Stimulated activated CD4-positive, alpha-beta T cell treated with anti-CD3 and anti-CD28 coated beads, Interleukin-1b, Interleukin-23, amount 100 ng/mL, for 48 hours (primary cell): ENCODE results near the gene RBFOX2.

Experiments
- DNase-seq: peaks from one replicate; pipeline ENCODE4 v3.0.0-alpha.2; 2020

The RBFOX2 gene

GRCh38 chr22:35854334-35854733 lies 174.3 kb downstream of the RBFOX2 start:
- DNase-seq = no peak

- no peak for DNase-seq
Observed at GRCh38 chr22:35852076-35852475, 176.5 kb downstream of the RBFOX2 start.

GRCh38 chr22:35850831-35851230 lies 177.8 kb downstream of the RBFOX2 start:
- DNase-seq = no peak

GRCh38 chr22:35846804-35847203 lies 181.8 kb downstream of the RBFOX2 start:
- no peak for DNase-seq

GRCh38 chr22:35844886-35845285 lies 183.7 kb downstream of the RBFOX2 start:
- DNase-seq = no peak

- DNase-seq = no peak
Observed at GRCh38 chr22:35842954-35843353, 185.7 kb downstream of the RBFOX2 start.

GRCh38 chr22:35842519-35842913 lies 186.1 kb downstream of the RBFOX2 start:
- no peak for DNase-seq

GRCh38 chr22:35841907-35842518 lies 186.6 kb downstream of the RBFOX2 start:
- no peak for DNase-seq

GRCh38 chr22:35840302-35840739 lies 188.3 kb downstream of the RBFOX2 start:
- DNase-seq = no peak

GRCh38 chr22:35839841-35840301 lies 188.8 kb downstream of the RBFOX2 start:
- no peak for DNase-seq

GRCh38 chr22:35838855-35839576 lies 189.6 kb downstream of the RBFOX2 start:
- no peak for DNase-seq

GRCh38 chr22:35837101-35837727 lies 191.4 kb downstream of the RBFOX2 start:
- DNase-seq = no peak

GRCh38 chr22:35835998-35836691 lies 192.5 kb downstream of the RBFOX2 start:
- no peak for DNase-seq

- DNase-seq = no peak
Observed at GRCh38 chr22:35835267-35835997, 193.2 kb downstream of the RBFOX2 start.

- no peak for DNase-seq
Observed at GRCh38 chr22:35834061-35834460, 194.6 kb downstream of the RBFOX2 start.

- DNase-seq = no peak
Observed at GRCh38 chr22:35830305-35830704, 198.3 kb downstream of the RBFOX2 start.

GRCh38 chr22:35824256-35824655 lies 204.4 kb downstream of the RBFOX2 start:
- no peak for DNase-seq

- no peak for DNase-seq
Observed at GRCh38 chr22:35821654-35822053, 207.0 kb downstream of the RBFOX2 start.

- no peak for DNase-seq
Observed at GRCh38 chr22:35819421-35819820, 209.2 kb downstream of the RBFOX2 start.

- no peak for DNase-seq
Observed at GRCh38 chr22:35818897-35819296, 209.7 kb downstream of the RBFOX2 start.

- DNase-seq = no peak
Observed at GRCh38 chr22:35812600-35812999, 216.0 kb downstream of the RBFOX2 start.

- no peak for DNase-seq
Observed at GRCh38 chr22:35811670-35812069, 217.0 kb downstream of the RBFOX2 start.

- no peak for DNase-seq
Observed at GRCh38 chr22:35809816-35810215, 218.8 kb downstream of the RBFOX2 start.
